H1 (cell line): Measurements from ENCODE around the gene LHFPL2. TPM values are rescaled to one million over a fixed set of nuclear protein-coding genes. Genes with fewer than 3 reads are reported as not detected.

Experiments used
- CTCF ChIA-PET: fragments of 300-600 bp; sonication (Branson Sonifier 250); formaldehyde crosslinking; loops from one replicate; lab custom pipeline; 2021; ENCODE audit not compliant: partially characterized antibody; lab: Charles Lee
- POLR2A ChIA-PET: fragments of 300-600 bp; sonication (Branson Sonifier 250); formaldehyde crosslinking; loops from one replicate; lab custom pipeline; 2021; ENCODE audit warnings: inconsistent platforms; ENCODE audit not compliant: partially characterized antibody; lab: Charles Lee
- DNase-seq, 2 experiments: peaks; one replicate each; pipeline versions ENCODE4 v3.0.0 to v3.0.0-alpha.2; 2010 to 2022; ENCODE audit warnings: low spot score in 2 of 2, low read depth in 1 of 2, mixed read lengths in 1 of 2
- FAIRE-seq: peaks from 2 replicates; lab custom pipeline; 2011; peaks lifted over from hg19 to GRCh38; lab: Jason Lieb, UNC
- H2AFZ ChIP-seq: 2 replicates; pipeline ENCODE4 v1.8.1; 2012; ENCODE audit warnings: low read length, inconsistent platforms
- H2AK5ac ChIP-seq: 2 replicates; pipeline ENCODE4 v1.6.1; 2013; ENCODE audit warnings: low read depth, low read length
- H2BK120ac ChIP-seq: replicated peaks from 2 replicates; pipeline ENCODE3; 2013; ENCODE audit warnings: low read depth, low read length, inconsistent platforms
- H2BK12ac ChIP-seq: 2 replicates; pipeline ENCODE4 v1.6.1; 2013; ENCODE audit warnings: low read depth, low read length
- H2BK15ac ChIP-seq: 2 replicates; pipeline ENCODE4 v1.6.1; 2013; ENCODE audit warnings: low read length
- H2BK20ac ChIP-seq: 2 replicates; pipeline ENCODE4 v1.6.1; 2013; ENCODE audit warnings: low read length
- H2BK5ac ChIP-seq: 2 replicates; pipeline ENCODE4 v1.6.1; 2013; ENCODE audit warnings: low read depth, low read length
- H3K14ac ChIP-seq: 2 replicates; pipeline ENCODE4 v1.6.1; 2013; ENCODE audit warnings: inconsistent platforms; ENCODE audit not compliant: insufficient read length
- H3K18ac ChIP-seq: 2 replicates; pipeline ENCODE4 v1.6.1; 2013; ENCODE audit warnings: low read length; ENCODE audit errors: extremely low read depth
- H3K23ac ChIP-seq: 2 replicates; pipeline ENCODE4 v1.6.1; 2013; ENCODE audit warnings: inconsistent platforms; ENCODE audit not compliant: insufficient read length
- H3K23me2 ChIP-seq: 2 replicates; pipeline ENCODE4 v1.6.1; 2013; ENCODE audit warnings: low read depth, low read length
- H3K27ac ChIP-seq: 2 replicates; pipeline ENCODE4 v1.6.1; 2011; ENCODE audit warnings: low read depth, low read length, inconsistent platforms
- H3K27me3 ChIP-seq, 4 experiments: replicated peaks in 1 of 4; 1 replicate in 1 of 4; 2 replicates in 3 of 4; pipeline versions ENCODE4 v1.6.1 to v1.8.1; 2011 to 2013; ENCODE audit warnings: low read length in 3 of 4, mild to moderate bottlenecking in 3 of 4, inconsistent platforms in 2 of 4, mixed read lengths in 2 of 4, moderate library complexity in 1 of 4; ENCODE audit not compliant: control insufficient read depth in 3 of 4, insufficient read depth in 3 of 4; ENCODE audit errors: extremely low read depth in 1 of 4
- H3K36me3 ChIP-seq, 4 experiments: 2 replicates each; pipeline versions ENCODE4 v1.6.1 to v1.8.1; 2011 to 2013; ENCODE audit warnings: mild to moderate bottlenecking in 4 of 4, low read length in 3 of 4, moderate library complexity in 2 of 4, control low read depth in 1 of 4, inconsistent platforms in 1 of 4; ENCODE audit not compliant: insufficient read depth in 4 of 4, control insufficient read depth in 2 of 4
- H3K4ac ChIP-seq: replicated peaks from 2 replicates; pipeline ENCODE3; 2013; ENCODE audit warnings: low read length, low read depth, mixed read lengths, inconsistent platforms; ENCODE audit not compliant: insufficient read length
- H3K4me1 ChIP-seq, 4 experiments: replicated peaks in 1 of 4; 1 replicate in 1 of 4; 2 replicates in 3 of 4; pipeline versions ENCODE4 v1.6.1 to v1.8.1; 2011 to 2013; ENCODE audit warnings: low read length in 3 of 4, inconsistent platforms in 2 of 4, mixed read lengths in 1 of 4; ENCODE audit not compliant: insufficient read depth in 4 of 4, control insufficient read depth in 3 of 4
- H3K4me2 ChIP-seq, 2 experiments: 2 replicates each; pipeline versions ENCODE4 v1.6.1 to v1.8.1; 2011 to 2013; ENCODE audit warnings: low read depth in 2 of 2, low read length in 2 of 2, control low read depth in 1 of 2, inconsistent platforms in 1 of 2, mild to moderate bottlenecking in 1 of 2; ENCODE audit not compliant: insufficient read depth in 1 of 2
- H3K4me3 ChIP-seq, 4 experiments: fragments of 200-600, 300-600 bp in 1 of 4; sonication (generic), shearing (Covaris generic), sonication (Bioruptor Twin) in 1 of 4; 2 replicates each; pipeline versions ENCODE4 v1.5.1 to v1.8.1; 2011 to 2016; ENCODE audit warnings: low read length in 4 of 4, low read depth in 3 of 4, control low read depth in 2 of 4, inconsistent platforms in 2 of 4, mild to moderate bottlenecking in 2 of 4, mixed read lengths in 1 of 4, moderate library complexity in 1 of 4; ENCODE audit not compliant: insufficient read depth in 2 of 4; ENCODE audit errors: extremely low read depth in 1 of 4
- H3K56ac ChIP-seq: replicated peaks from 2 replicates; pipeline ENCODE3; 2013; ENCODE audit warnings: low read depth, mild to moderate bottlenecking, mixed read lengths, low read length, inconsistent platforms; ENCODE audit not compliant: insufficient read length
- H3K79me1 ChIP-seq: 2 replicates; pipeline ENCODE4 v1.6.1; 2013; ENCODE audit warnings: low read depth, low read length, control low read depth
- H3K79me2 ChIP-seq, 2 experiments: 2 replicates each; pipeline versions ENCODE4 v1.6.1 to v1.8.1; 2012 to 2013; ENCODE audit warnings: low read length in 2 of 2, mild to moderate bottlenecking in 2 of 2, inconsistent platforms in 1 of 2; ENCODE audit not compliant: insufficient read depth in 2 of 2, control insufficient read depth in 1 of 2
- H3K9ac ChIP-seq, 4 experiments: replicated peaks in 1 of 4; 1 replicate in 1 of 4; 2 replicates in 3 of 4; pipeline versions ENCODE4 v1.6.1 to v1.8.1; 2011 to 2013; ENCODE audit warnings: low read depth in 3 of 4, low read length in 3 of 4, control low read depth in 2 of 4, mild to moderate bottlenecking in 2 of 4, moderate library complexity in 2 of 4, inconsistent platforms in 1 of 4; ENCODE audit errors: extremely low read depth in 1 of 4
- H3K9me3 ChIP-seq, 2 experiments: 2 replicates each; pipeline versions ENCODE4 v1.6.1 to v1.8.1; 2012 to 2013; ENCODE audit warnings: mild to moderate bottlenecking in 2 of 2, moderate library complexity in 2 of 2, control low read depth in 1 of 2, inconsistent platforms in 1 of 2, low read depth in 1 of 2, low read length in 1 of 2, mixed read lengths in 1 of 2; ENCODE audit not compliant: insufficient read depth in 2 of 2
- H4K20me1 ChIP-seq, 2 experiments: replicated peaks in 1 of 2; 2 replicates each; pipeline versions ENCODE3 to v1.8.1; 2011 to 2013; ENCODE audit warnings: inconsistent platforms in 2 of 2, low read length in 2 of 2, mild to moderate bottlenecking in 1 of 2; ENCODE audit not compliant: insufficient read depth in 2 of 2, control insufficient read depth in 1 of 2
- H4K5ac ChIP-seq: 2 replicates; pipeline ENCODE4 v1.6.1; 2013; ENCODE audit warnings: low read length, low read depth, mixed read lengths, inconsistent platforms; ENCODE audit not compliant: insufficient read length
- H4K8ac ChIP-seq: 2 replicates; pipeline ENCODE4 v1.8.0; 2013; ENCODE audit warnings: mild to moderate bottlenecking, moderate library complexity, low read length, inconsistent platforms; ENCODE audit not compliant: insufficient read depth; ENCODE audit errors: extremely low read depth
- H4K91ac ChIP-seq: replicated peaks from 2 replicates; pipeline ENCODE3; 2013; ENCODE audit warnings: low read length, mixed read lengths, inconsistent platforms; ENCODE audit not compliant: insufficient read length
- RNF2 ChIP-seq: fragments of 200-900, 300-1000 bp; sonication (generic); IDR thresholded peaks from 2 replicates; pipeline ENCODE4 v1.7.1; 2016; ENCODE audit warnings: borderline replicate concordance, low read depth, mild to moderate bottlenecking, antibody characterized with exemption, low read length; ENCODE audit not compliant: poor library complexity, severe bottlenecking; ENCODE audit errors: missing control alignments
- WGBS, 2 experiments: shearing (Covaris generic) in 1 of 2; methylation state at CpG; one replicate each; pipeline versions ENCODE4 v1.1.6 to v1.1.7; 2013 to 2015; ENCODE audit warnings: low lambda C conversion rate in 2 of 2, mixed read lengths in 2 of 2, inconsistent platforms in 1 of 2, low coverage in 1 of 2, missing lambda C conversion rate in 1 of 2; ENCODE audit not compliant: insufficient replicate concordance in 2 of 2, insufficient coverage in 1 of 2, insufficient read length in 1 of 2; ENCODE audit errors: extremely low coverage in 1 of 2, missing lambda C conversion rate in 1 of 2; 5-methylcytosine and 5-hydroxymethylcytosine counted together
- polyA plus RNA-seq, 7 experiments: library from polyadenylated mRNA; depleted of rRNA in 3 of 7; stranded (reverse) in 5 of 7; unstranded in 2 of 7; fragments of >200 nt in 5 of 7; fragments of 200-250 nt in 2 of 7; gene quantifications; 1 replicate in 5 of 7; 2 replicates in 1 of 7; 4 replicates in 1 of 7; pipeline versions ENCODE4 v1.2.1 to v1.2.3, GENCODE V29; 2011 to 2013; ENCODE audit warnings: missing spikeins in 2 of 7, mixed read lengths in 2 of 7
- total RNA-seq: library from RNA; stranded (reverse); fragmentation: NEBNext Ultra II Directional; extraction: Animal tissue kit (Norgen Biotek cat#: 25700); gene quantifications from 2 replicates; pipeline ENCODE4 v1.2.1, GENCODE V29; 2021

The LHFPL2 gene
- total and polyA plus RNA-seq, 2 of the 8 experiments (the other 6 are each of a cell fraction or from before 2014, with no cell fraction given) = 9.6 to 43.0 TPM

DNA sequence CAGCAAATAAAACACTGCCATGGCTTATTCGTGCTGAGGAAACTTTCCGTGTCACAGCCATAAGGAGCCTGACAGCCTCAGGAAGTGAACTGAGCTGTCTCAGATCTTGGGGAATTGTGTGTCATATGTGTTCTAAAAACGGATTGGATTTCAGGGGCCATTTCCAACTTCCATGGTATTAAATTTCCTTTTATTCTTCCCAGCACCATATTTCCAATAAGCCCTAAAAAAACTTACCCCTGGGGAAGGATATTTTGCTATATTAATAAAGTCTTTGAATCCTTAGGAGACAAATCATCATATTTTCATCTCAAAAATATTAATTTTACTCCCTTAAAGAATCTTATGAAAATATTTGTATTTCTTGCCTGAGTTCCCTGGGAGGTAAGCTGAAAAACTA lies 93.9 kb downstream of the LHFPL2 start:
- peaks cover 3% of the 10 kb centered on the region; the same call in 1 of the 2 replicates for H3K23me2 ChIP-seq
- no peak overlapping the region for H3K56ac ChIP-seq
- no peaks in the 10 kb centered on the region; a peak in 1 of 7 replicates for H3K4me1 ChIP-seq
- peaks cover 7% of the 10 kb centered on the region; the same call in 1 of the 2 replicates for H3K79me1 ChIP-seq
- H3K27me3 ChIP-seq = no peaks in the 10 kb centered on the region
- no peak overlapping the region for H3K4me2 ChIP-seq
- H3K23ac ChIP-seq = no peak overlapping the region
- ChIA-PET CTCF (no interaction called here), POLR2A (no interaction called here)
- peaks cover 0 to 7% of the 10 kb centered on the region in 2 experiments; a peak in 2 of 4 replicates for H3K9me3 ChIP-seq
- H3K14ac ChIP-seq = no peak overlapping the region
- H3K18ac ChIP-seq = no peak overlapping the region
- no peak overlapping the region for H3K27ac ChIP-seq
- H3K4me3 ChIP-seq = no peak overlapping the region
- no peak overlapping the region for H3K9ac ChIP-seq
- no peak overlapping the region for H4K8ac ChIP-seq
- H4K91ac ChIP-seq = no peak overlapping the region
- FAIRE-seq (no peak), DNase-seq (no peak)
- H2AFZ ChIP-seq = no peak overlapping the region
- no peak overlapping the region for H2AK5ac ChIP-seq
- no peak overlapping the region for H2BK120ac ChIP-seq
- peaks cover 0 to 5% (median 0%) of the 10 kb centered on the region in 4 experiments; a peak in 1 of 8 replicates for H3K36me3 ChIP-seq
- H3K79me2 ChIP-seq = peaks cover 0 to 20% of the 10 kb centered on the region in 2 experiments; a peak in 2 of 4 replicates
- no peak overlapping the region for H2BK20ac ChIP-seq
- no peak overlapping the region for H2BK12ac ChIP-seq
- H4K5ac ChIP-seq = no peak overlapping the region
- H2BK15ac ChIP-seq = no peak overlapping the region
- no peak overlapping the region for H3K4ac ChIP-seq
- H4K20me1 ChIP-seq = no peaks in the 10 kb centered on the region
- H2BK5ac ChIP-seq = no peak overlapping the region
- 79% methylated on average over 3 of the region's 3 CpGs; no CpG with 5 or more reads in 1 of the 2 experiments for WGBS, 2 experiments
- TF ChIP-seq RNF2 = no peak
